Measurements from ENCODE around the gene PEA15.

Gene PEA15

GRCh38 chr1:160220301-160220700, 15.1 kb downstream of the PEA15 start:
- ATAC-seq: no peak
- no peak for TF ChIP-seq CSDC2 (CRISPR knock-in tag; IDR thresholded peaks at IDR 0.05)
- no peak for TF ChIP-seq OSR1 (CRISPR knock-in tag; IDR thresholded peaks at IDR 0.05)
- no peak for TF ChIP-seq ZFP30 (CRISPR knock-in tag; IDR thresholded peaks at IDR 0.05)
- TF ChIP-seq PPARA (CRISPR knock-in tag; IDR thresholded peaks at IDR 0.05; ENCODE audit: borderline replicate concordance): no peak
- TF ChIP-seq, protein P1, sequence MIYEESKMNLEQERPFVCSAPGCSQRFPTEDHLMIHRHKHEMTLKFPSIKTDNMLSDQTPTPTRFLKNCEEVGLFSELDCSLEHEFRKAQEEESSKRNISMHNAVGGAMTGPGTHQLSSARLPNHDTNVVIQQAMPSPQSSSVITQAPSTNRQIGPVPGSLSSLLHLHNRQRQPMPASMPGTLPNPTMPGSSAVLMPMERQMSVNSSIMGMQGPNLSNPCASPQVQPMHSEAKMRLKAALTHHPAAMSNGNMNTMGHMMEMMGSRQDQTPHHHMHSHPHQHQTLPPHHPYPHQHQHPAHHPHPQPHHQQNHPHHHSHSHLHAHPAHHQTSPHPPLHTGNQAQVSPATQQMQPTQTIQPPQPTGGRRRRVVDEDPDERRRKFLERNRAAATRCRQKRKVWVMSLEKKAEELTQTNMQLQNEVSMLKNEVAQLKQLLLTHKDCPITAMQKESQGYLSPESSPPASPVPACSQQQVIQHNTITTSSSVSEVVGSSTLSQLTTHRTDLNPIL (CRISPR knock-in tag; IDR thresholded peaks at IDR 0.05; ENCODE audit: low read depth): no peak
- TF ChIP-seq POU6F1 (CRISPR knock-in tag; IDR thresholded peaks at IDR 0.05; ENCODE audit: borderline replicate concordance, low read depth): no peak

GRCh38 chr1:160221089-160221488, 15.9 kb downstream of the PEA15 start:
- no peak for ATAC-seq
- TF ChIP-seq CSDC2 (CRISPR knock-in tag; IDR thresholded peaks at IDR 0.05) (no peak), ESRRG (CRISPR knock-in tag; IDR thresholded peaks at IDR 0.05) (no peak)

DNA sequence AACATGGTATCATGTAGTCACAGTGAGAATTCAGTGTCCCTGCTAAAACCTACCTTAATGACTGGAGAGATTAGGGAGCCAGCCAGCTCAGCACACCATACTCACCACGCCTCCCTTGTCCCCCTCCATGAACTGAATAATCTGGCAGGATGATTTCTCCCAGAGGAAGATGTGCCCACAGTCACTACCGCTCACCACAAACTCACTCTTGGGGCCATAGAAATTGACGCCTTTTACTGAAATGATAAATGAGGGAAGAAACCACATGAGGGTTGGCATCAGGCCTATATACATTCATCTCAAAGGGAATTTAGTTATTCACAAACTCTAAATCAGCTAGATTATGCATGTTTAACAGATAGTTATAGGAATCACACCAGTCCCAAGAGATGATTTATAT, 17.4 kb downstream of the PEA15 start:
- ATAC-seq: no peak
- no peak for TF ChIP-seq TSHZ2 (CRISPR knock-in tag; IDR thresholded peaks at IDR 0.05)

DNA sequence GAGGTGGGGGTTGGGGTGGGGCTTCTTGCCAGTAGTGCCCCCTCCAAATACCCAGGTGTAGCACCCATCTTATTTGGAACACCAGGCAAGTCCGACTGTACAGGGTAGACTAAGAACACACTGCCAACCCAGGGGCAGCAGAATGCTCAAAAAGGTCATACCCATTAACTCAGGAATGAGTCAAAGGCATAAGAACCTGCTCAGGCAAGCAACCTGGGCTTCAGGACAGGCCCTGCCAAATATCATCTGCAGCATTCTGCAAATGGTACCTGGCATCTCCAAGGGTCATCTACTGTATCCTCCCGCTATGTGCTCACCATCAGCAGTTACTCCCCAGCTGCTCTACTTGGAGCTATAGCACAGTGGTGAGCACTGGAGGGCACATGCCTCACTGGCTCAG, 19.4 kb downstream of the PEA15 start:
- no peak for TF ChIP-seq TOX (CRISPR knock-in tag; IDR thresholded peaks at IDR 0.05; ENCODE audit: borderline replicate concordance)
- no peak for TF ChIP-seq TCF4 (CRISPR knock-in tag; IDR thresholded peaks at IDR 0.05; ENCODE audit: borderline replicate concordance)
- TF ChIP-seq ARNTL (CRISPR knock-in tag; IDR thresholded peaks at IDR 0.05; ENCODE audit: borderline replicate concordance, low read depth): no peak
- no peak for TF ChIP-seq SNAI2 (CRISPR knock-in tag; IDR thresholded peaks at IDR 0.05)
- TF ChIP-seq ZFP3 (CRISPR knock-in tag; IDR thresholded peaks at IDR 0.05): no peak
- no peak for TF ChIP-seq OSR1 (CRISPR knock-in tag; IDR thresholded peaks at IDR 0.05)
- TF ChIP-seq ZFP30 (CRISPR knock-in tag; IDR thresholded peaks at IDR 0.05): no peak
- TF ChIP-seq POU6F1 (CRISPR knock-in tag; IDR thresholded peaks at IDR 0.05; ENCODE audit: borderline replicate concordance, low read depth): no peak
- no peak for TF ChIP-seq CSRNP3 (CRISPR knock-in tag; IDR thresholded peaks at IDR 0.05)
- no peak for TF ChIP-seq TSHZ2 (CRISPR knock-in tag; IDR thresholded peaks at IDR 0.05)
- no peak for ATAC-seq
